K562 (cell line): ENCODE data around the gene STAT6. TPM values are rescaled to one million over a fixed set of nuclear protein-coding genes. Genes with fewer than 3 reads are reported as not detected.

Source experiments
- ATAC-seq: fragments of 200-7000 bp; cut with Tn5 transposase; 3 replicates; pipeline ENCODE4 v1.9.1; 2020; ENCODE audit warnings: moderate library complexity
- BruUV-seq: library from RNA; stranded (reverse); fragments of 400-500 nt; replicated peaks from 2 replicates; lab custom pipeline; 2021; lab: Mats Ljungman, UMichigan
- CTCF ChIA-PET: fragments of 300-600 bp; formaldehyde crosslinking; extraction: SDS; loops from one replicate; lab custom pipeline; 2021; ENCODE audit warnings: low intra/inter-chr PET ratio; lab: Yijun Ruan, JAX
- POLR2A ChIA-PET: fragments of 300-600, 350-650 bp; sonication (Branson Sonifier 250); formaldehyde crosslinking; extraction: SDS; loops from one replicate; lab custom pipeline; 2021; ENCODE audit warnings: antibody characterized with exemption, inconsistent platforms; lab: Yijun Ruan, JAX
- DNase-seq, 4 experiments: peaks; one replicate each; pipeline versions ENCODE4 v3.0.0 to v3.0.0-alpha.2; 2011 to 2018; ENCODE audit warnings: low spot score in 3 of 4, mixed read lengths in 3 of 4; ENCODE audit errors: extremely low read depth in 1 of 4
- FAIRE-seq: peaks from 2 replicates; lab custom pipeline; 2011; peaks lifted over from hg19 to GRCh38; lab: Jason Lieb, UNC
- H2AFZ ChIP-seq: 2 replicates; pipeline ENCODE4 v1.6.0; 2011; ENCODE audit warnings: low read depth, low read length, control low read depth, inconsistent platforms
- H3K27ac ChIP-seq: fragments of 200-600 bp; 3 replicates; pipeline ENCODE4 v1.8.0; 2011; ENCODE audit warnings: low read depth, mild to moderate bottlenecking, control low read depth, inconsistent platforms, low read length, moderate library complexity, mixed read lengths; ENCODE audit errors: extremely low read depth
- H3K27me3 ChIP-seq, 2 experiments: fragments of 300-600 bp in 1 of 2; 2 replicates in 1 of 2; 3 replicates in 1 of 2; pipeline versions ENCODE4 v1.6.0 to v1.8.0; 2011; ENCODE audit warnings: inconsistent platforms in 2 of 2, low read length in 2 of 2, mild to moderate bottlenecking in 1 of 2, mixed read lengths in 1 of 2, moderate library complexity in 1 of 2; ENCODE audit not compliant: control insufficient read depth in 2 of 2, insufficient read depth in 2 of 2
- H3K36me3 ChIP-seq: fragments of 300-600 bp; 3 replicates; pipeline ENCODE4 v1.8.0; 2011; ENCODE audit warnings: mild to moderate bottlenecking, low read length, inconsistent platforms; ENCODE audit not compliant: control insufficient read depth, insufficient read depth
- H3K4me1 ChIP-seq, 2 experiments: fragments of 200-600 bp in 1 of 2; replicated peaks in 1 of 2; 2 replicates in 1 of 2; 3 replicates in 1 of 2; pipeline versions ENCODE4 v1.5.1 to v1.8.0; 2011; ENCODE audit warnings: inconsistent platforms in 2 of 2, low read length in 2 of 2, mild to moderate bottlenecking in 1 of 2, mixed read lengths in 1 of 2, moderate library complexity in 1 of 2; ENCODE audit not compliant: control insufficient read depth in 2 of 2, insufficient read depth in 2 of 2
- H3K4me2 ChIP-seq: 2 replicates; pipeline ENCODE4 v1.6.1; 2011; ENCODE audit warnings: low read length, control low read depth, inconsistent platforms, mixed read lengths; ENCODE audit not compliant: insufficient read depth
- H3K4me3 ChIP-seq: fragments of 200-600 bp; sonication (generic), shearing (Covaris generic); 2 replicates; pipeline ENCODE4 v1.5.1; 2016; ENCODE audit warnings: control low read depth, inconsistent platforms
- H3K79me2 ChIP-seq: fragments of 200-600 bp; 3 replicates; pipeline ENCODE4 v1.8.0; 2011; ENCODE audit warnings: low read length, inconsistent platforms; ENCODE audit not compliant: control insufficient read depth, insufficient read depth
- H3K9ac ChIP-seq, 2 experiments: 2 replicates each; pipeline versions ENCODE4 v1.6.0 to v1.6.1; 2011; ENCODE audit warnings: low read depth in 2 of 2, low read length in 2 of 2, control low read depth in 1 of 2, inconsistent platforms in 1 of 2, mild to moderate bottlenecking in 1 of 2, mixed read lengths in 1 of 2; ENCODE audit not compliant: insufficient read depth in 1 of 2
- H3K9me1 ChIP-seq: one replicate; pipeline ENCODE4 v1.6.0; 2011; ENCODE audit warnings: inconsistent platforms, mild to moderate bottlenecking, low read length, moderate library complexity; ENCODE audit not compliant: control insufficient read depth, insufficient read depth
- H3K9me3 ChIP-seq: replicated peaks from 2 replicates; pipeline ENCODE4 v1.5.1; 2011; ENCODE audit warnings: low read depth, low read length, inconsistent platforms; ENCODE audit not compliant: control insufficient read depth, insufficient read depth
- H4K20me1 ChIP-seq: replicated peaks from 2 replicates; pipeline ENCODE4 v1.6.1; 2011; ENCODE audit warnings: low read length, inconsistent platforms, mixed read lengths; ENCODE audit not compliant: control insufficient read depth, insufficient read depth
- ARNT ChIP-seq, 2 experiments: fragments of 450-650 bp; IDR thresholded peaks; 2 replicates each; pipeline ENCODE4 v1.6.1; 2016; ENCODE audit warnings: mild to moderate bottlenecking in 1 of 2
- BHLHE40 ChIP-seq: IDR thresholded peaks from 2 replicates; pipeline ENCODE4 v1.6.1; 2011; ENCODE audit warnings: low read length, improper control_type of control experiment
- CTCF ChIP-seq, 3 experiments: IDR thresholded peaks in 2 of 3; conservative IDR thresholded peaks in 1 of 3; 2 replicates each; pipeline ENCODE4 v1.5.1; 2011 to 2012; ENCODE audit warnings: low read length in 3 of 3, mild to moderate bottlenecking in 3 of 3, control low read depth in 2 of 3, improper control_type of control experiment in 1 of 3, inconsistent platforms in 1 of 3, low read depth in 1 of 3, mixed read lengths in 1 of 3, moderate library complexity in 1 of 3; ENCODE audit not compliant: insufficient read depth in 2 of 3
- REST ChIP-seq, 2 experiments: fragments of 450-650 bp; formaldehyde crosslinking in 1 of 2; IDR thresholded peaks; 2 replicates each; pipeline versions ENCODE4 v1.4.0 to v1.6.1; 2014 to 2020; ENCODE audit warnings: mild to moderate bottlenecking in 2 of 2, borderline replicate concordance in 1 of 2, low read depth in 1 of 2
- SMC3 ChIP-seq: conservative IDR thresholded peaks from 2 replicates; pipeline ENCODE4 v1.6.1; 2011; ENCODE audit warnings: low read depth, low read length, improper control_type of control experiment; ENCODE audit not compliant: insufficient read depth
- WGBS: fragments of 100-300 bp; shearing (Covaris generic); methylation state at CpG from one replicate; pipeline ENCODE4 v1.1.6; 2016; ENCODE audit warnings: low coverage, mixed read lengths; ENCODE audit not compliant: insufficient coverage; ENCODE audit errors: missing lambda C conversion rate; 5-methylcytosine and 5-hydroxymethylcytosine counted together
- in situ Hi-C: fragments of 300-500 bp; cut with MboI; formaldehyde crosslinking; loops from 4 replicates; pipeline ENCODE4 v1.15.0; 2018; ENCODE audit warnings: inconsistent platforms, mixed read lengths
- intact Hi-C: fragments of 100-400 bp; cut with micrococcal nuclease; formaldehyde crosslinking; loops from 2 replicates; pipeline ENCODE4 v1.14.2; 2022
- polyA plus RNA-seq, 8 experiments: library from polyadenylated mRNA; depleted of rRNA in 4 of 8; stranded (reverse) in 5 of 8; unstranded in 3 of 8; fragments of >200 nt; fragmentation: Nextera tagmentation in 2 of 8; fragmentation: Illumina TruSeq in 1 of 8; extraction: Ambion mirVana in 2 of 8; extraction: Trizol in 1 of 8; gene quantifications; 2 replicates each; pipeline versions ENCODE4 v1.2.1 to v1.2.3, GENCODE V29; 2011 to 2014; ENCODE audit warnings: inconsistent platforms in 1 of 8, missing spikeins in 1 of 8
- total RNA-seq, 7 experiments: library from RNA; depleted of rRNA in 6 of 7; stranded (reverse); fragments of >200 nt in 6 of 7; fragmentation: Illumina TruSeq in 2 of 7; extraction: Trizol in 2 of 7; gene quantifications; 2 replicates each; pipeline versions ENCODE4 v1.2.1 to v1.2.3, GENCODE V29; 2011 to 2021; ENCODE audit warnings: low replicate concordance in 1 of 7
- TF ChIP-seq, protein P1 (sequence below): fragments of 450-650 bp; IDR thresholded peaks from 2 replicates; pipeline ENCODE4 v1.7.1; 2018; ENCODE audit warnings: mild to moderate bottlenecking, low read depth; ENCODE audit not compliant: partially characterized antibody

Gene STAT6
- total and polyA plus RNA-seq, 9 of the 15 experiments (the other 6 are each of a cell fraction or from before 2014, with no cell fraction given) = 2.4 to 49.5 (median 26.5) TPM

- H3K9me1 ChIP-seq = no peaks in the 10 kb centered on the region
- no peaks in the 10 kb centered on the region for H3K27me3 ChIP-seq
- peaks cover 10 to 25% of the 10 kb centered on the region in 2 experiments for H3K4me1 ChIP-seq
- no peaks in the 10 kb centered on the region for H3K36me3 ChIP-seq
- ChIA-PET CTCF (interaction anchor here (1.5 to 1.7 kb wide), 4 partner anchors 50 to 61 kb away, joined by 4 to 18 read pairs (median 10); no protein-coding TSS in a partner anchor), POLR2A (interaction anchor here (0.7 to 1.0 kb wide), 2 partner anchors 12 to 13 kb away, joined by 3 to 5 read pairs; partner anchors contain the start of gene STAT6)
- no peaks in the 10 kb centered on the region for H4K20me1 ChIP-seq
- no peaks in the 10 kb centered on the region for H3K79me2 ChIP-seq
- H2AFZ ChIP-seq = no peak overlapping the region
- intact Hi-C loops (loop anchor here (1.0 to 10.0 kb wide), 3 partner anchors 52 to 120 kb away; no protein-coding TSS in a partner anchor), in situ Hi-C loops (loop anchor here (5.0 kb wide), 1 partner anchor 53 kb away; no protein-coding TSS in a partner anchor)
- no TSS peak for BruUV-seq
- peaks cover 7% of the 10 kb centered on the region for H3K9me3 ChIP-seq
- WGBS = 7% methylated on average over 10 of the region's 10 CpGs
- H3K27ac ChIP-seq = no peak overlapping the region
- H3K4me2 ChIP-seq = no peak overlapping the region
- peak; percentile 73 to 84 (median 76) for DNase-seq
- peak; percentile 51 for FAIRE-seq
- no peak overlapping the region for H3K4me3 ChIP-seq
- no peak overlapping the region for H3K9ac ChIP-seq
- peak; percentile 61 for ATAC-seq
- TF ChIP-seq, protein P1, sequence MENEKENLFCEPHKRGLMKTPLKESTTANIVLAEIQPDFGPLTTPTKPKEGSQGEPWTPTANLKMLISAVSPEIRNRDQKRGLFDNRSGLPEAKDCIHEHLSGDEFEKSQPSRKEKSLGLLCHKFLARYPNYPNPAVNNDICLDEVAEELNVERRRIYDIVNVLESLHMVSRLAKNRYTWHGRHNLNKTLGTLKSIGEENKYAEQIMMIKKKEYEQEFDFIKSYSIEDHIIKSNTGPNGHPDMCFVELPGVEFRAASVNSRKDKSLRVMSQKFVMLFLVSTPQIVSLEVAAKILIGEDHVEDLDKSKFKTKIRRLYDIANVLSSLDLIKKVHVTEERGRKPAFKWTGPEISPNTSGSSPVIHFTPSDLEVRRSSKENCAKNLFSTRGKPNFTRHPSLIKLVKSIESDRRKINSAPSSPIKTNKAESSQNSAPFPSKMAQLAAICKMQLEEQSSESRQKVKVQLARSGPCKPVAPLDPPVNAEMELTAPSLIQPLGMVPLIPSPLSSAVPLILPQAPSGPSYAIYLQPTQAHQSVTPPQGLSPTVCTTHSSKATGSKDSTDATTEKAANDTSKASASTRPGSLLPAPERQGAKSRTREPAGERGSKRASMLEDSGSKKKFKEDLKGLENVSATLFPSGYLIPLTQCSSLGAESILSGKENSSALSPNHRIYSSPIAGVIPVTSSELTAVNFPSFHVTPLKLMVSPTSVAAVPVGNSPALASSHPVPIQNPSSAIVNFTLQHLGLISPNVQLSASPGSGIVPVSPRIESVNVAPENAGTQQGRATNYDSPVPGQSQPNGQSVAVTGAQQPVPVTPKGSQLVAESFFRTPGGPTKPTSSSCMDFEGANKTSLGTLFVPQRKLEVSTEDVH = peak; percentile 30
- peak; percentile 70 for TF ChIP-seq SMC3
- 0 out of 2 replicates have a peak, but pooled peaks have one; percentile 8 for TF ChIP-seq BHLHE40
- TF ChIP-seq ARNT (IDR thresholded peaks at IDR 0.05) = no peak
- peak; percentile 68 for TF ChIP-seq REST (IDR thresholded peaks at IDR 0.05; ENCODE audit: borderline replicate concordance)
- TF ChIP-seq REST (CRISPR knock-in tag; IDR thresholded peaks at IDR 0.05; ENCODE audit: low read depth) = no peak
- TF ChIP-seq CTCF (IDR thresholded peaks at IDR 0.05 in 2 of 3, conservative IDR thresholded peaks at IDR 0.05 in 1 of 3; ENCODE audit: insufficient read depth in 2 of 3, low read depth in 1 of 3, low read length in 3 of 3) = peak; percentile 88 to 92 (median 91)
These were observed 13.2 kb upstream of the STAT6 start for GRCh38 chr12:57124261-57124877.
